ENCODE results near the gene KANSL1.

KANSL1 gene

GRCh38 chr17:46001390-46002310, 191.6 kb downstream of the KANSL1 start:
- no peak overlapping the region for H2BK12ac ChIP-seq (ENCODE audit: low read length in 2 of 2)
- H3K27me3 ChIP-seq (ENCODE audit: control insufficient read depth in 1 of 2, insufficient read depth in 1 of 2, low read length in 2 of 2): peaks cover 10 to 12% of the 10 kb centered on the region in 2 experiments
- H4K91ac ChIP-seq (ENCODE audit: low read length): no peak overlapping the region
- H3K9me3 ChIP-seq (ENCODE audit: control insufficient read depth, low read length): no peaks in the 10 kb centered on the region
- no peaks in the 10 kb centered on the region for H3K36me3 ChIP-seq (ENCODE audit: control insufficient read depth in 1 of 2, insufficient read depth in 2 of 2, low read depth in 1 of 2, low read length in 2 of 2)
- no peak overlapping the region for H2AK5ac ChIP-seq (ENCODE audit: low read length, severe bottlenecking)
- peaks cover 5% of the 10 kb centered on the region for H3K4me1 ChIP-seq (ENCODE audit: control insufficient read depth, insufficient read depth, low read depth, low read length)
- 75% methylated on average over 13 of the region's 13 CpGs for WGBS
- H3K9ac ChIP-seq (ENCODE audit: low read length): no peak overlapping the region
- no peak overlapping the region for H3K27ac ChIP-seq (ENCODE audit: low read length, poor library complexity, severe bottlenecking)
- no peak overlapping the region for H4K8ac ChIP-seq (ENCODE audit: low read length)
- no peak overlapping the region for H2AFZ ChIP-seq (ENCODE audit: low read depth, low read length)
- H3K14ac ChIP-seq (ENCODE audit: low read length in 2 of 2): peak overlapping the region in 1 of 2 experiments; percentile 35
- H3K23ac ChIP-seq (ENCODE audit: low read length in 2 of 2): no peak overlapping the region
- H3K79me1 ChIP-seq (replicated peaks; ENCODE audit: low read length, poor library complexity, severe bottlenecking): no peaks in the 10 kb centered on the region
- H3K4me2 ChIP-seq (ENCODE audit: low read length, poor library complexity, severe bottlenecking): no peak overlapping the region
- no peak overlapping the region for H2BK5ac ChIP-seq (ENCODE audit: low read depth, low read length, poor library complexity, severe bottlenecking)
- H2BK120ac ChIP-seq (ENCODE audit: low read depth, low read length): no peak overlapping the region
- no peak overlapping the region for H3K18ac ChIP-seq (ENCODE audit: low read depth in 1 of 2, low read length in 2 of 2)
- DNase-seq: no peak
- H3K4me3 ChIP-seq (ENCODE audit: insufficient read depth in 1 of 2, low read depth in 1 of 2, low read length in 2 of 2): no peak overlapping the region
- H3K4ac ChIP-seq (ENCODE audit: low read depth in 1 of 2, low read length in 2 of 2): no peak overlapping the region
- no peak overlapping the region for H2BK15ac ChIP-seq (ENCODE audit: low read depth, poor library complexity, severe bottlenecking)

GRCh38 chr17:46000757-46001156, 192.5 kb downstream of the KANSL1 start:
- Histone ChIP-seq H3K79me1 (replicated peaks; ENCODE audit: low read length, poor library complexity, severe bottlenecking) (no peaks in the 10 kb centered on the region), H4K91ac (ENCODE audit: low read length) (no peak overlapping the region), H3K4ac (ENCODE audit: low read depth in 1 of 2, low read length in 2 of 2) (no peak overlapping the region), H2AK5ac (ENCODE audit: low read length, severe bottlenecking) (no peak overlapping the region), H3K9me3 (ENCODE audit: control insufficient read depth, low read length) (no peaks in the 10 kb centered on the region), H2BK120ac (ENCODE audit: low read depth, low read length) (no peak overlapping the region), H3K23ac (ENCODE audit: low read length in 2 of 2) (no peak overlapping the region), H3K36me3 (ENCODE audit: control insufficient read depth in 1 of 2, insufficient read depth in 2 of 2, low read depth in 1 of 2, low read length in 2 of 2) (no peaks in the 10 kb centered on the region), H3K4me2 (ENCODE audit: low read length, poor library complexity, severe bottlenecking) (no peak overlapping the region), H3K9ac (ENCODE audit: low read length) (no peak overlapping the region), H3K27me3 (ENCODE audit: control insufficient read depth in 1 of 2, insufficient read depth in 1 of 2, low read length in 2 of 2) (peaks cover 12 to 16% of the 10 kb centered on the region in 2 experiments), H4K8ac (ENCODE audit: low read length) (no peak overlapping the region), H2BK12ac (ENCODE audit: low read length in 2 of 2) (no peak overlapping the region), H3K27ac (ENCODE audit: low read length, poor library complexity, severe bottlenecking) (no peak overlapping the region), H3K14ac (ENCODE audit: low read length in 2 of 2) (no peak overlapping the region), H3K4me1 (ENCODE audit: control insufficient read depth, insufficient read depth, low read depth, low read length) (peaks cover 7% of the 10 kb centered on the region), H2BK15ac (ENCODE audit: low read depth, poor library complexity, severe bottlenecking) (no peak overlapping the region), H2AFZ (ENCODE audit: low read depth, low read length) (no peak overlapping the region), H3K4me3 (ENCODE audit: insufficient read depth in 1 of 2, low read depth in 1 of 2, low read length in 2 of 2) (no peak overlapping the region), H3K18ac (ENCODE audit: low read depth in 1 of 2, low read length in 2 of 2) (no peak overlapping the region), H2BK5ac (ENCODE audit: low read depth, low read length, poor library complexity, severe bottlenecking) (no peak overlapping the region)
- DNase-seq: no peak
- WGBS: 96% methylated on average over 2 of the region's 2 CpGs

GRCh38 chr17:46000292-46000691, 192.9 kb downstream of the KANSL1 start:
- H3K4ac ChIP-seq (ENCODE audit: low read depth in 1 of 2, low read length in 2 of 2): no peak overlapping the region
- H3K27me3 ChIP-seq (ENCODE audit: control insufficient read depth in 1 of 2, insufficient read depth in 1 of 2, low read length in 2 of 2): peaks cover 9 to 19% of the 10 kb centered on the region in 2 experiments
- peaks cover 8% of the 10 kb centered on the region for H3K4me1 ChIP-seq (ENCODE audit: control insufficient read depth, insufficient read depth, low read depth, low read length)
- no peak overlapping the region for H4K91ac ChIP-seq (ENCODE audit: low read length)
- no peak overlapping the region for H3K4me3 ChIP-seq (ENCODE audit: insufficient read depth in 1 of 2, low read depth in 1 of 2, low read length in 2 of 2)
- no peaks in the 10 kb centered on the region for H3K79me1 ChIP-seq (replicated peaks; ENCODE audit: low read length, poor library complexity, severe bottlenecking)
- no peak overlapping the region for H4K8ac ChIP-seq (ENCODE audit: low read length)
- DNase-seq: no peak
- H3K14ac ChIP-seq (ENCODE audit: low read length in 2 of 2): no peak overlapping the region
- no peak overlapping the region for H3K9ac ChIP-seq (ENCODE audit: low read length)
- no peak overlapping the region for H2BK15ac ChIP-seq (ENCODE audit: low read depth, poor library complexity, severe bottlenecking)
- no peak overlapping the region for H2BK12ac ChIP-seq (ENCODE audit: low read length in 2 of 2)
- H2AK5ac ChIP-seq (ENCODE audit: low read length, severe bottlenecking): no peak overlapping the region
- H3K18ac ChIP-seq (ENCODE audit: low read depth in 1 of 2, low read length in 2 of 2): no peak overlapping the region
- no peak overlapping the region for H2BK120ac ChIP-seq (ENCODE audit: low read depth, low read length)
- 86% methylated on average over 7 of the region's 7 CpGs for WGBS
- H2BK5ac ChIP-seq (ENCODE audit: low read depth, low read length, poor library complexity, severe bottlenecking): no peak overlapping the region
- H2AFZ ChIP-seq (ENCODE audit: low read depth, low read length): no peak overlapping the region
- H3K4me2 ChIP-seq (ENCODE audit: low read length, poor library complexity, severe bottlenecking): no peak overlapping the region
- H3K27ac ChIP-seq (ENCODE audit: low read length, poor library complexity, severe bottlenecking): no peak overlapping the region
- no peaks in the 10 kb centered on the region for H3K9me3 ChIP-seq (ENCODE audit: control insufficient read depth, low read length)
- no peak overlapping the region for H3K23ac ChIP-seq (ENCODE audit: low read length in 2 of 2)
- no peaks in the 10 kb centered on the region for H3K36me3 ChIP-seq (ENCODE audit: control insufficient read depth in 1 of 2, insufficient read depth in 2 of 2, low read depth in 1 of 2, low read length in 2 of 2)

GRCh38 chr17:45999900-46000290, 193.3 kb downstream of the KANSL1 start:
- H3K4me1 ChIP-seq (ENCODE audit: control insufficient read depth, insufficient read depth, low read depth, low read length): peaks cover 8% of the 10 kb centered on the region
- H3K36me3 ChIP-seq (ENCODE audit: control insufficient read depth in 1 of 2, insufficient read depth in 2 of 2, low read depth in 1 of 2, low read length in 2 of 2): no peaks in the 10 kb centered on the region
- no peak overlapping the region for H3K4ac ChIP-seq (ENCODE audit: low read depth in 1 of 2, low read length in 2 of 2)
- H3K9ac ChIP-seq (ENCODE audit: low read length): no peak overlapping the region
- H3K14ac ChIP-seq (ENCODE audit: low read length in 2 of 2): no peak overlapping the region
- H2BK15ac ChIP-seq (ENCODE audit: low read depth, poor library complexity, severe bottlenecking): no peak overlapping the region
- no peak overlapping the region for H2AK5ac ChIP-seq (ENCODE audit: low read length, severe bottlenecking)
- DNase-seq: no peak
- no peak overlapping the region for H2BK120ac ChIP-seq (ENCODE audit: low read depth, low read length)
- H3K23ac ChIP-seq (ENCODE audit: low read length in 2 of 2): no peak overlapping the region
- peaks cover 9 to 19% of the 10 kb centered on the region in 2 experiments for H3K27me3 ChIP-seq (ENCODE audit: control insufficient read depth in 1 of 2, insufficient read depth in 1 of 2, low read length in 2 of 2)
- H3K9me3 ChIP-seq (ENCODE audit: control insufficient read depth, low read length): no peaks in the 10 kb centered on the region
- no peak overlapping the region for H3K4me2 ChIP-seq (ENCODE audit: low read length, poor library complexity, severe bottlenecking)
- H4K8ac ChIP-seq (ENCODE audit: low read length): no peak overlapping the region
- no peak overlapping the region for H2BK12ac ChIP-seq (ENCODE audit: low read length in 2 of 2)
- H3K18ac ChIP-seq (ENCODE audit: low read depth in 1 of 2, low read length in 2 of 2): no peak overlapping the region
- H3K4me3 ChIP-seq (ENCODE audit: insufficient read depth in 1 of 2, low read depth in 1 of 2, low read length in 2 of 2): no peak overlapping the region
- H4K91ac ChIP-seq (ENCODE audit: low read length): no peak overlapping the region
- H2AFZ ChIP-seq (ENCODE audit: low read depth, low read length): no peak overlapping the region
- H3K27ac ChIP-seq (ENCODE audit: low read length, poor library complexity, severe bottlenecking): no peak overlapping the region
- 83% methylated on average over 9 of the region's 9 CpGs for WGBS
- no peak overlapping the region for H2BK5ac ChIP-seq (ENCODE audit: low read depth, low read length, poor library complexity, severe bottlenecking)
- no peaks in the 10 kb centered on the region for H3K79me1 ChIP-seq (replicated peaks; ENCODE audit: low read length, poor library complexity, severe bottlenecking)

All from mesenchymal stem cell (in vitro differentiated cells and primary cell).